Transverse colon (tissue), 3 donors: ENCODE results near the gene ZDHHC16.

Experiments
- CTCF ChIP-seq, 5 experiments: fragments of 200-600 bp in 3 of 5; fragments of 450-650 bp in 2 of 5; sonication (generic) in 3 of 5; IDR thresholded peaks; 1 replicate in 2 of 5; 2 replicates in 3 of 5; pipeline ENCODE4 v1.5.1; 2016 to 2017; ENCODE audit warnings: antibody characterized with exemption in 5 of 5, inconsistent platforms in 3 of 5, mild to moderate bottlenecking in 2 of 5, moderate library complexity in 1 of 5
- EP300 ChIP-seq: sonication (generic); formaldehyde crosslinking; IDR thresholded peaks from one replicate; pipeline ENCODE4 v1.6.1; 2017; ENCODE audit warnings: antibody characterized with exemption, low read depth

DNA sequence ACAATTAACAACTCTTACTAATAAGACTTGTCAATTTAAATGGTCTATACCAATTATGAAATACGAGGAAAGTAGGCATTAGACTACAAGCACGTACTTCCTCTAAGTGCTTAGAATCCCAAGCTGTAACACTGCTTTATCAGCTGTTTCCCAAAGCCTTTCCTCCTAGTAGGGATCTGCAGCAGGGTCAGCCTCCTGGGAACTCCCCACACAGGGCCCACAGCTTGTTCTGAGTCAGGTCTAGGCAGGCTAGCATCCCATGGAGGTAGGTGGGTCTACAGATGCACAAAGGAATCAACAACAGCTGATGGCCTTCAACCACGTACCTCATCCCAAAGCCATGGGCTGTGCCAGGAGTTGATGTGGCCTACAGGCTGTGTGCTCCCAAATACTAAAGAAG is 37.5 kb downstream of the ZDHHC16 start:
- no peak for TF ChIP-seq CTCF (IDR thresholded peaks at IDR 0.05)
- TF ChIP-seq EP300 = no peak
